EL (cell line): ENCODE results near the gene EYA3.

ENCODE experiments used
- DNase-seq: peaks from one replicate; pipeline ENCODE4 v3.0.0-alpha.2; 2016

EYA3 gene

GRCh38 chr1:28112388-28113241 lies 24.2 kb upstream of the EYA3 start:
- DNase-seq = peak; percentile 96

GRCh38 chr1:28111157-28111556 lies 22.7 kb upstream of the EYA3 start:
- DNase-seq = no peak

GRCh38 chr1:28110555-28110954 lies 22.1 kb upstream of the EYA3 start:
- peak; percentile 54 for DNase-seq

GRCh38 chr1:28109639-28110038 lies 21.2 kb upstream of the EYA3 start:
- no peak for DNase-seq

DNA sequence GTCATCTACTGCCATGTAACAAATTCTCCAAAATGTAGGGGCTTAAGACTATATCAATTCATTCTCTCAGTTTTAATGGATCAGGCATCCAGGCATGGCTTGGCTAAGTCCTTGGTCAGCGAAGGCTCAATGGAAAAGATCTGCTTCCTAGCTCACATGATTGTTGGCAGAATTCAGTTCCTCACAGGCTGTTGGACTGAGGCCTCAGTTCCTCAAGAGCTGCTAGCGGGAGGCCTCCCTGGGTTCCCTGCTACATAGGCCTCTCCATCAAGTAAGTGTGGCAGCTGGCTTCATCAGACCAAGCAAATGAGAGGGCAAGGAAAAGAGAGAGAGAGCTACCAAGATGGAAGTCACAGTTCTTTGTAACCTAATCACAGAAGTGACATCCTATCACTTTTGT lies 19.6 kb upstream of the EYA3 start:
- no peak for DNase-seq

DNA sequence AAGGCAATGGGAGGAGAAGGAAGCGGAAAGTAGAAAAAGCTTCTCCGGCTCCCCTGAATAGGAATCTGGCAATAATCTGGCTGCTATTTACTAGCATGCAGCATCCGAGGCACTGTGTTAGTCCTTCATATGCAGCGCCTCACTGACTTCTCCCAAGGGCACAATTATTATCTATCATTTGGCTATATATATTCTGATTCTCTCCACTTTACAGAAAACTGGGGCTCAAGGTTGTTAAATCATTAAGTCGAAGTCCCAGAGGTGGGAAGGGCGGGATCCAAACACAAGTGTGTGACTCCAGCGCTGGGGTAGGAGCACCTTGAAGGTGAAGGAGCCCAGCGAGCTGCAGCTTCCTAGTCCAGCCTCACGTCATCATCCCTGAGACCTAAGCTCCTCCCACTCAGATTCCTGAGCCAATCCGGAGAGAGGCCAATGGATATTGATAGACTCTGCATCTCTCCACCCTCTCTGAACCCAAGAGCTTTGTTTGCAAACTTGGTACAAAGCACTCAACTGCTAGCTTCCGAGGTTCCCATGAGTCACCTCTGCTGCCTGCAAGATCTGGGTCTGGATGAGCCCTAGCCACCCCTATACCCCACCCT lies 16.6 kb upstream of the EYA3 start:
- peak; percentile 85 for DNase-seq

GRCh38 chr1:28102189-28102588 lies 13.8 kb upstream of the EYA3 start:
- no peak for DNase-seq

- peak; percentile 33 for DNase-seq
Observed at GRCh38 chr1:28099050-28099769, 10.8 kb upstream of the EYA3 start.

- DNase-seq = no peak
Observed at GRCh38 chr1:28097100-28097472, 8.7 kb upstream of the EYA3 start.

DNA sequence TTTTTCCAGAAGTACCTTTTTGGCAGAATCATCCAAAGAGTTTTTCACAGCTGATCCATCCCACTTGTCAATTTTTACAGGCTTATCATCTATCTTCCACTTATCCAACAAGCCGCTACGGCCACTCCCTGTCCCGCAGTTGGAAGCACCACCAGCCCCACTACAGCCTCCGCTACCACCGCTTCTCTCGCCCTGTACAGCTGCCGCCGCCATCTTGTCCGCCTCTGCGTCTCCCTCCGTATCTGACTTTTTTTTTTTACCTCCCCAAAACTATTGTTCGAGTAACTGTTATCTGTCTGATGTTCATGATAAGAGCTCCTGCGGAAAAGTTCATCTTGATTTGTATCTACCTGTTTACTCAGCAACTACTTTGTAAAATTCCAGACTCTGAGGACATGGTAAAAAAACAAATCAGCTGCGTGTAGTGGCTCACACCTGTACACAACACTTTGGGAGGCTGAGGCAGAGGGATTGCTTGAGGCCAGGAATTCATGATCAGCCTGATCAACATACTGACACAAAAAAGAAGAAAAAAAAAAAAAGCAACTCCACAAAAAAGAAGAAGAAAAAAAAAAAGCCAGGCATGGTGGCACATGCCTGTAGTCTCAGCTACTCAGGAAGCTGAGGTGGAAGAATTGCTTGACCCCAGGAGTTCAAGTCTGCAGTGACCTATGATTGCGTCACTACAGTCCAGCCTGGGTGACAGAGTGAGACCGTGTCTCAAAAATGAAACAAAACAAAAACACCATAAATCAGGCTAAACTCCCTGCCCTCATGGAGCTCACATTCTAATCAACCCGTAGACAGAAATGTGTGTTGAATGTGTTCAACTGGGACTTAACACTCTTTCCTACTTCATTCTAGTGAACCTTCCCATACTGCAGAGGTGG lies 8.0 kb upstream of the EYA3 start:
- DNase-seq = no peak

GRCh38 chr1:28091043-28091781 lies 2.8 kb upstream of the EYA3 start:
- DNase-seq = peak; percentile 73

DNA sequence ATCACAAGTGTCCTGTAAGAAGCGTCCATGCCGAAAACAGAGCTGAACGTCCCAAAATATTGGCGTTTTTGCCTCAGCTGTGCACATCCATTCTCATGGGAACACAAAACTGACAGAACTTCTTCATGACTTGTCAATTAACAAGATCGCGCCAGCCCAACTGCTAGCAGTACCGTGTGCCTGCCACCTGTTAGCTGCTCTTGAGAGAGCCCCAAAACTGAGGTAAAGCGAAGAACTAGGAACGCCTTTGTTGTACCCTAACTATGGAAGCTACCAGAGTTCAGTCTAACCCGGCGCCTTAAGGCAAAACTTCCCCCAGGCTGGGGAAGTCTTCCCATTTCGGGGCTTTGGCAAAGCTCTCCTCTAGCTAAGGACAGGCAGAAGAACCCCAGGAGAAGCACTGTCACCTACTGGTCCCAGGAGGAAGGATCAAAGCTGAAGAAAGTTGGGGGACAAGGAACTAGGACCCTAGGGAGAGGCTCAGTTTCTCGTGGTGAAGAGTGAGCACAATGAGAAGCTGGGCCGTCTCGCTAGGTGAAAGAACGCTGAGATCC lies 719 bp downstream of the EYA3 start:
- DNase-seq = peak; percentile 38

- DNase-seq = no peak
Observed at GRCh38 chr1:28086651-28087050, 1.8 kb downstream of the EYA3 start.

- DNase-seq = no peak
Observed at GRCh38 chr1:28085129-28085528, 3.3 kb downstream of the EYA3 start.

- no peak for DNase-seq
Observed at GRCh38 chr1:28083876-28084275, 4.5 kb downstream of the EYA3 start.

GRCh38 chr1:28078680-28079626 lies 9.5 kb downstream of the EYA3 start:
- DNase-seq = peak; percentile 74

DNA sequence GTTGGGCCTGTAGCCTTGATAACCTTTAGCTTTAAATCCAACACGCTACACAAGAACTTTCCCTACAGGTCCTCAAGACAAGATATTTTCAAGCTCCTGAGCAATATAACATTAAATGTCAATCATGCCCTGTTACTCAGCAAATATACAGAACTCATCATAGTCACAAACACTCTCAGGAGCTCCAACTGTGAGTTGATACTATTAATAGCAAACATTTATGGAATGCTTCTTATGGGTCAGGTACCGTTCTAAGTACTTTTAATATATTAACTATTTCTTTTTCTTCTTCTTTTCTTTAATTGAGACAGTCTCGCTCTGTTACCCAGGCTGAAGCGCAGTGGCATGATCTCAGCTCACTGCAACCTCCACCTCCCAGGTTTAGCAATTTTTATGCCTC lies 10.1 kb downstream of the EYA3 start:
- no peak for DNase-seq

- DNase-seq = no peak
Observed at GRCh38 chr1:28074892-28075511, 13.4 kb downstream of the EYA3 start.

DNA sequence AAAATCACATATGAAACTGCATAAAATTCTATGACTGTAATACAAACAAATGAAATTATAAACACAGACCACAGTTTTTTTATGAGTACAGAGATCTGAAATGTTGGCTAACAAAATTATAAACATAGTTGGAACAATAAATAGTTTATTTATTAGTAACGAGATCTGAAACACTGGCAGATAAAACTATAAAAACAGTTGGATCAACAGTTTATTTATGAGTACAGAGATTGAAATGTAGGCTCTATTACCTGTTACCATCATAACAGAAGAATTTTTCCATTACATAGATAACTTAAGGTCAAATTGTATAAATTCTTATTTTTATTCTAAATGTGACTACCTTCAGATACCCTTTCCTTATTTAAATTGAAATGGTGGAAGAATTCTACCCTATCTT lies 14.5 kb downstream of the EYA3 start:
- no peak for DNase-seq

DNA sequence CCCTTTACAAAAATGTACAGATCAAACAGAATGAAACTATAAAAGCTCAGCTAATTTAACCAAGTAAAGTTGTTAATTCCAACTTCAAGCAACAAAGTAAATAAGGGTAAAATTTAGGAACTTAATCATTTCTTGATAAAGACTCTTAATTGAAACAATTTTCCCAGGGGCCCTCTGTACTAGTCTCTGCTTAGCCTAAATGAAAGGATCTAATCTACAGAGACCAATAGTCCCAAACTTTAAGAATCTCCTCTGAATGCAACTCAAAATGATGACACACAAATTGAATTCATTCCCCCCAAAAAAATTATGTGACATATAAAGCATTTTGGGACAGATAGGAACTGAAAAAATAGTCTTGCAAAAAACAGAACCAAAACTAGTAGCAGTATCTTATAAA lies 16.6 kb downstream of the EYA3 start:
- no peak for DNase-seq
